ENCODE results near the gene GSTP1. TPM values are rescaled to one million over a fixed set of nuclear protein-coding genes. Genes with fewer than 3 reads are reported as not detected.

The GSTP1 gene
- total and polyA plus RNA-seq, 2 of the 8 experiments (the other 6 are each of a cell fraction or from before 2014, with no cell fraction given), result 1,454 to 3,329 TPM

- no peak overlapping the region for H2BK5ac ChIP-seq (ENCODE audit: low read depth, low read length)
- H2BK12ac ChIP-seq (ENCODE audit: low read depth, low read length), result no peak overlapping the region
- H4K5ac ChIP-seq (ENCODE audit: insufficient read length, low read depth, low read length), result no peak overlapping the region
- FAIRE-seq, result no peak
- H3K27ac ChIP-seq (ENCODE audit: low read depth, low read length), result no peak overlapping the region
- no peak overlapping the region for H2AFZ ChIP-seq (ENCODE audit: low read length)
- H3K4me3 ChIP-seq (ENCODE audit: extremely low read depth in 1 of 4, insufficient read depth in 2 of 4, low read depth in 3 of 4, low read length in 4 of 4), result no peak overlapping the region
- no peak overlapping the region for H3K9ac ChIP-seq (replicated peaks in 1 of 4; ENCODE audit: extremely low read depth in 1 of 4, low read depth in 3 of 4, low read length in 3 of 4)
- H2BK120ac ChIP-seq (replicated peaks; ENCODE audit: low read depth, low read length), result no peak overlapping the region
- H3K4ac ChIP-seq (replicated peaks; ENCODE audit: insufficient read length, low read depth, low read length), result no peak overlapping the region
- H3K23me2 ChIP-seq (ENCODE audit: low read depth, low read length), result no peaks in the 10 kb centered on the region
- WGBS, 2 experiments (ENCODE audit: extremely low coverage in 1 of 2, insufficient coverage in 1 of 2, insufficient read length in 1 of 2, insufficient replicate concordance in 2 of 2, low coverage in 1 of 2, low lambda C conversion rate in 2 of 2, missing lambda C conversion rate in 1 of 2), result 67% methylated on average over 3 of the region's 3 CpGs; no CpG with 5 or more reads in 1 of the 2 experiments
- H3K27me3 ChIP-seq (replicated peaks in 1 of 4; ENCODE audit: control insufficient read depth in 3 of 4, extremely low read depth in 1 of 4, insufficient read depth in 3 of 4, low read length in 3 of 4), result peaks cover 0 to 2% (median 0%) of the 10 kb centered on the region in 4 experiments; a peak in 1 of 7 replicates
- peaks cover 0 to 4% of the 10 kb centered on the region in 2 experiments; a peak in 1 of 4 replicates for H3K9me3 ChIP-seq (ENCODE audit: insufficient read depth in 2 of 2, low read depth in 1 of 2, low read length in 1 of 2)
- H3K14ac ChIP-seq (ENCODE audit: insufficient read length), result no peak overlapping the region
- no peak overlapping the region for H4K8ac ChIP-seq (ENCODE audit: extremely low read depth, insufficient read depth, low read length)
- no peaks in the 10 kb centered on the region for H3K36me3 ChIP-seq (ENCODE audit: control insufficient read depth in 2 of 4, insufficient read depth in 4 of 4, low read length in 3 of 4)
- no peak overlapping the region for H3K23ac ChIP-seq (ENCODE audit: insufficient read length)
- TF ChIP-seq PHF8 (conservative IDR thresholded peaks at IDR 0.05; ENCODE audit: low read depth, low read length) (no peak), KDM5A (IDR thresholded peaks at IDR 0.05; ENCODE audit: low read length) (no peak), NANOG (IDR thresholded peaks at IDR 0.05; ENCODE audit: insufficient read depth, low read depth, low read length, poor library complexity, severe bottlenecking) (no peak), SIRT6 (IDR thresholded peaks at IDR 0.05; ENCODE audit: low read length) (no peak), CEBPB (IDR thresholded peaks at IDR 0.05; ENCODE audit: low read depth, low read length) (no peak), RNF2 (IDR thresholded peaks at IDR 0.05; ENCODE audit: borderline replicate concordance, low read depth, low read length, missing control alignments, poor library complexity, severe bottlenecking) (no peak), HDAC2 (IDR thresholded peaks at IDR 0.05; ENCODE audit: borderline replicate concordance in 1 of 2, low read depth in 2 of 2, low read length in 2 of 2) (no peak), TCF12 (IDR thresholded peaks at IDR 0.05; ENCODE audit: low read depth, low read length) (no peak), SRF (IDR thresholded peaks at IDR 0.05; ENCODE audit: low read depth, low read length) (no peak), JUND (IDR thresholded peaks at IDR 0.05; ENCODE audit: low read length) (no peak), YY1 (IDR thresholded peaks at IDR 0.05; ENCODE audit: low read depth, low read length) (no peak), GABPA (IDR thresholded peaks at IDR 0.05; ENCODE audit: borderline replicate concordance, insufficient read depth, low read length) (no peak)
- H2AK5ac ChIP-seq (ENCODE audit: low read depth, low read length), result no peak overlapping the region
- CTCF ChIA-PET (ENCODE audit: partially characterized antibody), result interaction anchor here (1.1 to 10.9 kb wide), 2 partner anchors 8 to 40 kb away, joined by 4 to 97 read pairs; partner anchors contain the start of gene GSTP1
- DNase-seq (ENCODE audit: low read depth in 1 of 2, low spot score in 2 of 2), result no peak
- no peak overlapping the region for H3K18ac ChIP-seq (ENCODE audit: extremely low read depth, low read length)
- H3K56ac ChIP-seq (replicated peaks; ENCODE audit: insufficient read length, low read depth, low read length), result no peak overlapping the region
- H2BK15ac ChIP-seq (ENCODE audit: low read length), result no peak overlapping the region
- no peaks in the 10 kb centered on the region for H3K79me1 ChIP-seq (ENCODE audit: low read depth, low read length)
- H4K20me1 ChIP-seq (replicated peaks in 1 of 2; ENCODE audit: control insufficient read depth in 1 of 2, insufficient read depth in 2 of 2, low read length in 2 of 2), result no peaks in the 10 kb centered on the region
- no peaks in the 10 kb centered on the region for H3K79me2 ChIP-seq (ENCODE audit: control insufficient read depth in 1 of 2, insufficient read depth in 2 of 2, low read length in 2 of 2)
- H3K4me1 ChIP-seq (replicated peaks in 1 of 4; ENCODE audit: control insufficient read depth in 3 of 4, insufficient read depth in 4 of 4, low read length in 3 of 4), result peaks cover 0 to 3% (median 1%) of the 10 kb centered on the region in 4 experiments; a peak in 1 of 7 replicates
- H4K91ac ChIP-seq (replicated peaks; ENCODE audit: insufficient read length, low read length), result no peak overlapping the region
- H3K4me2 ChIP-seq (ENCODE audit: insufficient read depth in 1 of 2, low read depth in 2 of 2, low read length in 2 of 2), result no peak overlapping the region
- POLR2A ChIA-PET (ENCODE audit: partially characterized antibody), result interaction anchor here (3.9 to 5.0 kb wide), 2 partner anchors 9 to 53 kb away, joined by 21 to 35 read pairs; partner anchors contain the start of gene GSTP1
- H2BK20ac ChIP-seq (ENCODE audit: low read length), result no peak overlapping the region
Observed at GRCh38 chr11:67574938-67575337, 8.7 kb upstream of the GSTP1 start.
